Embryonic facial prominence (tissue), 1 donor: ENCODE data around the gene TRPC1.
"Not testable (repeated sequence)": the region's sequence is repeated elsewhere in the genome, so short reads cannot be mapped to it uniquely, and the experiment has no call there.

Experiments
- DNase-seq: peaks from one replicate; pipeline ENCODE4 v3.0.0-alpha.2; 2016; ENCODE audit errors: extremely low spot score

TRPC1 gene

DNA sequence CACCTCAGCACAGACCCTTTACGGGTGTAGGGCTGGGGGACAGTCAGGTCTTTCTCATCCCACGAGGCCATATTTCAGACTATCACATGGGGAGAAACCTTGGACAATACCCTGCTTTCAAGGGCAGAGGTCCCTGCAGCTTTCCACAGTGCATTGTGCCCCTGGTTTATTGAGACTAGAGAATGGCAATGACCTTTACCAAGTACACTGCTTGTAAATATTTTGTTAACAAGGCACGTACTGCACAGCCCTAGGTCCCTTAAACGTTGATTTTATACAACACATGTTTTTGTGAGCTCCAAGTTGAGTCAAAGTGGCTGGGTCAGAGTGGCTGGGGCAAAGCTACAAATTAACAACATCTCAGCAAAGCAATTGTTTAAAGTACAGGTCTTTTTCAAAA, 28.8 kb downstream of the TRPC1 start:
- not testable (repeated sequence) for DNase-seq

DNA sequence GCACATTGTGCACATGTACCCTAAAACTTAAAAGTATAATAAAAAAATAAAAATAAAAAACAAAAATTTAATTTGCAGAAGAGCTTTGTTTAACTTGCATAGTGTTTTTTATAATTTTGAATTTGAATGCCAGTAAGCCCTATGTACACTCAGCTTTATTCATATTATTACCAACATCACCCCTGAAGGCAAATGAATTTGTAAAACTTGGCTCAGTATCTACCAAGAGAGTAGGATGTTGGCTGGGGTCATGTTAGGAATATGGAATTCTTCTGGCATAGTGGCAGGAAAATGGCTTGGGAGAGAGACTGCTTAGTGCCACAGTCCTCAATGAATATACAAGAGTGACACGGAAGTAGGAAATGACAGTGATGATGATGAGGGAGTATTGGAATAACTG, 30.7 kb downstream of the TRPC1 start:
- no peak for DNase-seq

DNA sequence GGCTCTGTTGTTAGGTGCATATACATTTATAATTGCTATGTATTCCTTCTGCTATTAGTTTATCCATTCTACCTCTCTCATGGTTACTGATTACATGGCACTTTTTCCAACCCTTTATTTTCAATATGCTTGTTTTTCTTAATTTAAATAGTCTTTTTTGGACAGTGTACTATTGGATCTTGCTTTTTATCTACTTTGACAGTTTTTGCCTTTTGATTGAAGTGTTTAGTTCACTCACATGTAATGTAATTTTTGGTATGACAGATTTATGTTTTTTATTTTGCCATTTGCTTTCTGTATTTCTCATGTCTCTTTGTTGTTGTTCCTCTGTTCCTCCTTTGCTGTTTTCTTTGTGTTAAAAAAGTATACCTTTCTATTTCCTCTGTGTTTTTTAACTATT, 44.5 kb downstream of the TRPC1 start:
- DNase-seq: no peak

DNA sequence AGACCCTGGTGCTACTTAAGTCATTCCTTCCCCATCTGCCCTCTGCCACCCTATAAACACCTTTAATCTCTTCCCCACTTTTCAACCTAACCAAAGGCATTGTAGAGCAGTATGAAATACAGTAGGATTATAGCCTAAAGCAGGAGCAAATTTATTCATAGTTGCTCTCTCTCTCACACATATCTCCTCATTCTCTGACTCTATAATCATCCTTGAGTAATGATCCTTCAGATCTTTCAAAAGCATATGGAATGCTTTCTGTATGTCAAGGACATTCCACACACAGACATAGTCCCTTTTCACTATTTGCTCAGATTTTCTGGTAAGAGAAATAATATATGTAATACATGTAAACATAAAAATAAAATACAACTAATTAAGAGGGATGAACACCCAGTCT, 54.1 kb downstream of the TRPC1 start:
- DNase-seq: no peak

DNA sequence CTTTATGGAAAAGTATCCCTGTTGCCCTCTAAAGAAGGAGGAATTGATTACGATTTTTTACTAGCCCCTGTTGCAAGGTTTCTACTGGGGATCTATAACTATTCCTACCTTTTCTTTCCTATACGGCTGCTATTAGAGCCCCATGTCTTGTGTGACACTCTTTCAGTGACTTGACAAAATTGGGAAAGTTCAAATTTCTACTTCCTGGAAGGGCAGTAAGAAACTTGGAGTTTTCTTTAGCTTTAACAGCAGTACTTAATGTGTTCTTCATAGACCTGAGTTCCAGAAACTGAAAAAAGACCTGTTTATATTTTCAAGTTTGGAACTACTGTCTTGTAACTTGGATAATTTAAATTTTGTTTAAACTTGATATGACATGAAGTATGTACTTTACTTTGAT, 54.7 kb downstream of the TRPC1 start:
- no peak for DNase-seq

DNA sequence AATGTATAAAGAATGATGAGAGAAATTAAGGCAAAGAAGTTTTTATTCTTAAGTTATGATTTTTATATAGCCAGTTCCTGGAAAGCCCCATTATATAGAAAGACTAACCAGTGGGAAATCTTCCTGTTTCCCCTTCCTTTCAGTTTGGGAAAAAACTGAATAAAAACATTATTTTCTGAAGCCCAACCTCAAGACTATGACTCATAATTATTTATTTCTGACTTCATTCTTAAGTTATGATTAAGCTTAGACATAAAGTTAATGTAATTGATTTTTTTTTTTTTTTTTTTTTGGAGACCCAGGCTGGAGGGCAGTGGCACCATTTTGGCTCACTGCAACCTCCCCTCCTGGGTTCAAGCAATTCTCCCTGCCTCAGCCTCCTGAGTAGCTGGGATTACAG, 55.8 kb downstream of the TRPC1 start:
- DNase-seq: no peak

DNA sequence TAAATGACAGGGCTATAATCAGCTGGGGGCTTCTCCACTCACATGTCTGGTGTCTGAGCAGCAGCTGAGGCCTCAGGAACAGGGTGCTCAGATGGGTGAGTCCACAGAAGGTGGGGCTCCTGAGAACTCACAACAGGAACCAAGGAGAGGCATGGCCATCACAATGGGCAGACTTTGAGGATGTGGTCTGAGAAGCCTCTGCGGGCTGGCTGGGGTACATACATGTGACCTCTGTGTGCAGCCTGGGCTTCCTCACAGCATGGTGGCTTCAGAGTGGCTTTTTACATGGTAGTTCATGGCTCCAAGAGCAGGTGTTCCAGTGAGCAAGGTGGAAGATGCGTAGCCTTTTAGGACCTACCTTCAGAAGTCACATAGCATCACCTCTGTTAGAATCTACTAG, 58.8 kb downstream of the TRPC1 start:
- DNase-seq: no peak

DNA sequence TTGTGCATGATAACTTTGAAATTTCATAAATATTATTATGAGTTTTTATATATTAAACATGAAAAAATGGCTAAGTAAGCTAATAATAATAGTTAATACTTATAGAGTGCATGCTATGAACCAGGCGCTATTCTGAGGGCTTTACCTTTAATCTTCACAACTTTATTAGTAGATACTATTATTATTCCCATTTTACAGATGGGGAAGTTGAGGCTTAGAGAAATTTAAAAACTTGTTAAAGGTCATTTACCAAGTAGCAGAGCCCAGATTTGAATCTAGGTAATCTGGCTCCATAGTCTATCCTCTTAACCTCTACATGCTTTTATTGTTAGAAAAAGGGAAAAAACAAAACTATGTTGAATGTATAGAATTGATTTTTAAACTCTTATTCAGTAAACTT, 60.4 kb downstream of the TRPC1 start:
- DNase-seq: no peak

DNA sequence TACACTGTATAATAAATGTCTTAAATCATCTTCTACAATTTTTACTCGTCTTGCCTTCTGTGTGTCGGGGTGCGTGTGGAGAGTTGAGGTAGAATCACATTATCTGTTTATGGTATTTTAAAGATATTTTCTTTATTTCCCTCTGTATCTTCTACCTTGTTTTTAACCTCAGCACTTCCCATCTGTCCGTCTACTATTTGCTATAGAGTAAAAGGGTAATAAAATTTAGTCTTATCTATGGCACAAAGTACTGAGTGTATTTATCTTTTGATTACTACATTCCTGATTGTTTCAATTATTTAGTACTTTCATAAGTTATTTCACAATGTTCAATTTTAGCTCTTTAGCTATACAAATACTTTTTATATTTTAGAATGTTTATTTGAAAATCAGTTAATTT, 62.2 kb downstream of the TRPC1 start:
- DNase-seq: no peak

DNA sequence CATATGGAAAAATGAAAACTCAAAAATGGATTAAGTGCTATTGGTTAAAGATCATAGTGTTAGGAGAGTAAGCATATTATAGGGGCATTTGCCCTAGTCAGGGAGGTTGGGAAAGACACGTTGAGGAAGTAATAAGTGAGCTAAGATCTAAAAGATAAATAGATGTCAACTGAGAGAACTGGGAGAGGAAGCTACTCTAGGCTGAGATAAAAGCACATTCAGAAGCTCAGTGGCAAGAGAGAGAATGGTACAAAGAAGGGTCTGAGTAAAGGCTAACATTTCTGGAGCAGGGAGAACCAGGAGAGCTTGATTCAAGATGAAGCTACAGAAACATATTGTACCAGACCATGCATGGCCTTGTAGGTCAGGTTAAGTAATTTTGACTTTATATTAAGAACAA, 63.9 kb downstream of the TRPC1 start:
- no peak for DNase-seq

DNA sequence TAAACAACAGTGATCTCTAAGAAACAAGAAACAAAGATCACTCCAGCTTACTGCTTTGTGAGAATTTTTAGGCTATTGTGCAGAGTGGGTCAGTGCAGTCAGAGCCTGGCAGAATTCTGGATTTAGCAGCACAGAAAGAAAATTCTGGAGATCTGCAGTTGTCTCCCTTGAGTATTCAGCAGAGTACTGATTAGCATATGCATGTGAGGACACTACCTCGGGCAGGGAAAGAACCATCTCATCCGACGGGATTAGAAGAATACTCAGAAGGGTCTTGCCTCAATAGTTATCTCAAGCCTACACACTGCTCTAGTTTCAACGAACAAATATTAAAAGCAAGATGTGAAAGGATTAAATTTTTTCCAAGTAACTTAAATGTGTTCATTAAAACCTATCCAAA, 70.7 kb downstream of the TRPC1 start:
- DNase-seq: no peak

DNA sequence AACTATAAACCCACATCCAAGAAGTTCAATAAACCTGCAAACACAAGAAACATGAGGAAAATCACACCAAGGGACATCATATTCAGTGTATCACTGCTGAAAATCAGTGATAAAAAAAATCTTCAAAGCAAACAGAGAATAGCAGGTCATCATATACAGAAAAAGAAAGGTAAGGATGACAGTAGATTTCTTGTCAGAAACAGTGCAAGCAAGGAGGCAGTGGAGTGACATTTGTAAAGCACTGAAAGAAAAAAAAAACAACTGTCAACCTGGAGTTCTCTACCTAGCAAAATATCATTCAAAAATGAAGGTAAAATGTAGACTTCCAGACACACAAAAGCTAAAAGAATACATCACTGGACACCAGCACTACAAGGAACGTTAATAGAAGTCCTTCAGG, 71.5 kb downstream of the TRPC1 start:
- DNase-seq: no peak

DNA sequence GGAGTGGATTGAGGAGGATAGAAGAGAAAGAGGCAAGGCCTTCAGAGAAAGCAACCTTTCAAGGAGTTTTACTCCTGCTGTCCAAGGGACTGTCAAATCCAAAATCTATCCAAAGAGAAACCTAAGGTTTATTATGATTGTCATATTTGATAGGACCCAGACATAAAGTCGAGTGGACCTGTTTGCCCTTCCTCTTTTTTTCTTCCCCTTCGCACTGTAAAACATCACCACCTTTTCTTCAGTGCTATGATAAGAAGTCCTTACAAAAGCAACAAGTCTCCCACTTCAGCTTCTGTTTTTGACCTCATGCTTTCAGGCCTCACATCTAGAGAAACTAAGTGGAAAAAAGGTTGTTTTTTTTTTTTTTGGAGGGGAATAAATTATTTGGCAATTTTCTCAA, 73.0 kb downstream of the TRPC1 start:
- DNase-seq: no peak

DNA sequence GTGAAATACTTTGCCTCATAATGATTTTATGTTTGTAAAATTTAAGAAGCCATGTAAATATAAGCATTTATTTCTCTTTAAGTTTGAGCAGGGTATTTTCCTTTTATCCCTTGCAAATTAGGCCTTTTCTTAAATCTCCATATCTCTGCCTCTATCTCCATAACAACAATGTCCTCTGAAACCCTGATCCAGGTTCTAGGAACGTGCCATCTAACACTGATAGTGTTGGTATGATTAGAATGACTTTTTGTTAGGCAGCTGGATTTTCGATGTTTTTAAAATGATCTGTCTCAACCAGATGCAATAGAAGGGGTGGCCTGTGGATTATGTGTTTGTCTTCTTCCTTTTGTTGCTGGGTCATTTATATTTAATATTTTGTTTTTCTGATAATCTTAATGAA, 77.9 kb downstream of the TRPC1 start:
- no peak for DNase-seq

DNA sequence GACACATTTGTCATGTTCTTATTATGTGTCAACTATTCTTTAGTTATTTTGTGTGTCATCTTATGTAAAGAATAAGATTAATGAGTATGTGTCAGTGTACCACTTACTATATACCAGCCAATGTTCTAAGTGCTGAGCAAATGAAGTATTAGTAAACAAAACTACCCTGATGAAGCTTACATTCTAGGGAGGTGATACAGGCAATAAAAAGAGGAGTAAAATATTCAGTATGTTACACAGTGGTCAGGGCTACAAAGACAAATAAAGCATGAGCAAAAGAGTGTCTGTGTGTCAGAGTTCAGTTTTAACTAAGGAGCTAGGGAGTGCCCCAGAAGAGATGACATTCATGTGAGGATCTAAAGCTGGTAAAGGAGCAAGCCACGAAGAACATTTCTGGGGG, 79.1 kb downstream of the TRPC1 start:
- no peak for DNase-seq

DNA sequence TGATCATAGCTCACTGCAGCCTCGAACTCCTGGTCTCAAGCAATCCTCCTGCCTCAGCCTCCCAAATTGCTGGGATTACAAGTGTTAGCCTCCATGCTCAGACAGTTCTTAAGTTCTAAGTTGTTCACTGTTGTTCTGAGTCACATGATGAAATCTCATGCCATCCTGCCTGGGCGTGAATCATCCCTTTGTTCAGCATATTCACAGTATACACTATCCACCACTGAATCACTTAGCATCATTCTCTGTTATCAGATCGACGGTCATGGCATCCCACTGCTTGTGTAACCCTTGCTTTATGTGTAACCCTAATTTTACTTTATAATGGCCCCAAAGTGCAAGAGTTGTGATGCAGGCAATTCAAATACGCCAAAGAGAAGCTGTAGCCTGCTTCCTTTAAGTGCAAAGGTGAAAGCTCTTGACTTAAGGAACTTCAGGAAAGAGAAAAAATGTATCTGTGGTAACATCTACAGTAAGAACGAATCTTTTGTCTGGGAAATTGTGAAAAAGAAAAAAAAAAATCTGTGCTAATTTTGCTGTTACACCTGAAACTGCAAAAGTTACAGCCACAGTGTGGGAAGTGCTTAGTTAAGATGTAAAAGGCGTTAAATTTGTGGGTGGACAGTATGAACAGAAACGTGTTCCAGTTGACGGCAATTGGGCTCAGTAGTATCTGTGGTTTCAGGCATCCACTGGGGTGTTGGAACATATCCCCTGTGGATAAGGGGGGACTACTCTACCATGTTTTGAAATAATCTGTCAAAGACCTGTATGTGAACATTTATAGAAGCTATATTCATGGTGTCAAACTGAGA, 84.5 kb downstream of the TRPC1 start:
- no peak for DNase-seq

DNA sequence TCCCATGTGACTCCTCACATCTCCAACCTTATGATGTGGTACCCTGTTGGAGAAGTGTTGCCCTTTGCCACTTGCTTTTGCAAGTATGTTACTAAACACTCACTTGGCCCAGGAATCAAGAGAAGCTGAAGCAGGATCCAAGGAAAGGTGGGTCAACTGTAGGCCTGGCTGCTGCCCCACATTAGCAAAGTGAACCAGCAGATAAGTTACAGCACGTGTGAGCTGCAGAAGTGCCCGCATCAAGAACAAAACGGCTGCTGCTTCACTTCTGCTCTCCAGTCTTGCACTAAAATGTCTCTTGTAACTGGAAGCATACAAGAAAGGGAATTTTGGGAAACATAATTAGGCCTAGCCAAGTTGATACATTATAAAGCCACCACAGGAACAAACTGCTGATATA, 85.4 kb downstream of the TRPC1 start:
- DNase-seq: no peak

DNA sequence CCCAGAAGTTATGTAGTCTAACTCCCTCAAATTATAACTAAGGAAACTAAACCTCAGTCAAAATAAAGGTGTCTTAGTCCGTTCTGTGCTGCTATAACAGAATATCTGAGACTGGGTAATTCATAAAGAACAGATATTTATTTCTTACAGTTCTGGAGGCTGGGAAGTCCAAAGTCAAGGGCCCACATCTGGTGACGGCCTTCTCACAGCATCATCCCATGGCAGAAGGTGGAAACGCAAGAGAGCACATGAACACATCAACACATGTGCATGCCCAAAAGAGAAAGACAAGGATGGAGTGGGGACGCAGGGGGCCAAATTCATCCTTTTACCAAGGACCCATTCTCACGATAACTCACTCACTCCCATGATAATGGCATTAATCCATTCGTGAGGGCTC, 92.0 kb downstream of the TRPC1 start:
- no peak for DNase-seq

DNA sequence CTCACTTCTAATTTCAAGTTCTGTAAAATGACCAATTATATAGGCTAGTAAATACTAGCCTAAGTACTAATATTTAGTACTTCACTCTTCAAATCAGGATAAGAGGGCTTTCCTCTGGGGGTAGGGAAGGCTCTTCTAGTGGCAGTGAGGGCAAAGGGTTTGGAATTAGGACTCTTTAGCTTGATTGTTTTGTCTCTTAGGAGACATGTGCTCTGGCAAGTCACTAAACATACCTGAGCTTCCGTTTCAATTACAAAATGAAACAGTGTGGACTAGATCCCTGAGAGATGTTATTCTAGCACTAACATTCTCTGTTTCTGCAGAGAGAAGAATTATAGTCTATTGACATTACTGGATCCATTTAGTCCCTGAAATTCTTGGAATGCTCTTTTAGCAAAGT, 93.5 kb downstream of the TRPC1 start:
- no peak for DNase-seq

DNA sequence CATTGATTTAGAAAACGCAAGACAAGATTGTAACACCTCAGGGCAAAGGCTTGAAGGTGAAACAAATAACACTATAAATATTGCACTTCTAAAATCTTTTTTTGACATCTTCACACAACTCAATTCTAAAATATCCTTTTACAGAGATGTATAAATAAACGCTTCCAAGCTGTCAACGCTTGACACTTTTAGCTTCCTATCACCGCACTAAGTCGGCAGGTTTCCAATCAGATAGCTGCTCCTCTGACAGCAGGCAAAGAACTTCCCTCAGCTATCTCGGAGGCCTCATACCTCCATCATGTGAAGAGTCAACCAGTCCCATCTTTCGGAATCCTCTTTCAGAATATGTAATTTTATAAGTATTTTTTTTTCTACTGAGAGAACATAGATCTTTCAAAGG, 94.1 kb downstream of the TRPC1 start:
- DNase-seq: no peak

DNA sequence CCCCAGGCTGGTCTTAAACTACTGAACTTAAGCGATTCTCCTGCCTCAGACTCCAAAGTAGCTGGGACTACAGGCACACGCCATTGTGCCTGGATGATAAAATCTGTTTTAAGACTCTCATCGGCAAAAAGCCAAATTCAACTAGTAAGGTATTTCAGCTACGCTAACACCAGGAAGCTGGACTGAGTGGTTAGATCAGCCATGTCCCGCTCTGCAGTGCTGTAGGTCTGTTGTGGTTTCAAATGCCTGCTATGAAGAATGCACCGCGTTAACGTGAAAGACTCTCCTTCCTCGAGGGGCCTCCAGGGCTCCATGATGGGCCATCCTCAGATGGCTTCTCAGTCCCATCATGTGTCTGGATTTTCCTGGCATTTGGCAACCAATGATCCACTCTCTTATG, 94.8 kb downstream of the TRPC1 start:
- DNase-seq: no peak

DNA sequence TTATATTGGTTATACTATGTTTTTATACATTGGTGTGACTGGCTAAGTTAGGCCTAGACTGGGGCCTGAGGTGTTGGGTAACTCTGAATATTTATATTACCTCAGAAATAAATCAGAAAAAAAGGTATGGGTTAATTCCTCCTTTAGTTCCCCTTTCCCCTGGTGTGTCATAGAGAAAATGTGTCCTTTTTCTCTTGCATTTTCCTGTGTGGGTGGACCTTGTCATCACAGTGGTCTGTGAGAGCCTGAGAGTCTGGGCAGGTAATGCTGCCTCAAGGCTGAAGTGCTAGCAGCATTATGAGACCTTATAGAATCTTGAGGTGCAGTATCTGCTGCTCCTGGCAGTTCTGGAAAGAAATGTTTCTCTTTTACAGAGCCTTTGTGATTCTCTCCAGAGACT, 95.3 kb downstream of the TRPC1 start:
- no peak for DNase-seq

DNA sequence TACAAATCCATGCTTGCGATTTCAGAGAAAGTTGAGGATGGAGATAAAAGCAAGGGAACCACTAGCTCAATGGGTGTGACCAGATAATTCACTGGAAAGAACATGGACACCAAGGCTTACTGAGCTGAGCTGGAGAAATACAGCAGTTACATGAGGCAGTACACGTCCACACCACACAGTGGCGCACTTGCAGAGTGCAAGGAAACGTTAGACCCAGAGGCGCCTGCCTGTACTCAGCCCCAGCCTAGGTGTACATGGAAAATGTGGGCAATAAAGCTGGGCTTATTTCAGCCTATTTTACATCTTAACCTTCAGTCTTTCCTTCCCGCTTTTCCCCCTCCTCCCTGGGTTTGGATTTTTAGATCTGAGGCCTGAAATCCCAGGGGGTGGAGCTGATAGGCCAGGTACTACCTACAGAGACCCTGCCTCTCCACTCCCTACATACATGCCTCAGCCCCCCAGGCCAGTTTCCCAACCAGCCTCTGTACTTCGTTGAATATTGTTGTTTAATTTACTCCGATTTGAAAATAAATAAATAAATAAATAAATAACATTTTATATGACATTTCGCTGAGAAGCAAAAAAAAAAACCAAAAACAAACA, 105.0 kb downstream of the TRPC1 start:
- no peak for DNase-seq

DNA sequence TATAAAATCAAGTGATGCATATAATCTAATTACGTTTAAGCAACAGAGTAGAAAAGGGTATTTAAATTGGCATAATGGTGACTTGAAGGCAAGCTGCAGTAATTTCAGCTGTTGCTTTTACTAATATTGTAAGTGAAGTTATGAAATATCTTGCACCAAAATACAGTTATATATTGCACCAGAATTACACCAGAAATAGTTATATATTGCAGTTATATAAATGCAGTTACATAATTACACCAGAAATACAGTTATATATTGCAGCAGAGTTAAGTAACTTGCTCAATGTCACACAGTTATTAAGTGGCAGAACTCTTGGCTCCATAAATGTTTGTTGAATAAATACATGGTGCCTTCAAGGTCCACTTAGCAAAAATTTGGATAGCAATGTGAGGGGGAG, 113.7 kb downstream of the TRPC1 start:
- no peak for DNase-seq
